Esophagus muscularis mucosa (tissue), 4 donors: ENCODE data around the gene RUNX1. TPM values are rescaled to one million over a fixed set of nuclear protein-coding genes. Genes with fewer than 3 reads are reported as not detected.

Experiments used
- DNase-seq: peaks from one replicate; pipeline ENCODE4 v3.0.0-alpha.2; 2017; ENCODE audit errors: extremely low spot score
- H3K27ac ChIP-seq, 4 donors: fragments of 200-600 bp; sonication (generic); replicated peaks in 1 of 4; 1 replicate in 3 of 4; 2 replicates in 1 of 4; pipeline ENCODE4 v1.5.1; 2016 to 2019; ENCODE audit warnings: mild to moderate bottlenecking in 1 of 4
- H3K27me3 ChIP-seq, 4 donors: fragments of 200-600 bp; sonication (generic); one replicate each; pipeline versions ENCODE4 v1.5.1 to v1.6.0; 2016 to 2019
- H3K36me3 ChIP-seq, 4 donors: fragments of 200-600 bp; sonication (generic); one replicate each; pipeline ENCODE4 v1.5.1; 2016 to 2019
- H3K4me1 ChIP-seq, 4 donors: fragments of 200-600 bp; sonication (generic); one replicate each; pipeline ENCODE4 v1.5.1; 2016 to 2019
- H3K4me3 ChIP-seq, 4 donors: fragments of 200-600 bp; sonication (generic); 1 replicate in 2 of 4; 2 replicates in 2 of 4; pipeline ENCODE4 v1.5.1; 2016 to 2019; ENCODE audit warnings: mild to moderate bottlenecking in 4 of 4, moderate library complexity in 1 of 4
- H3K9me3 ChIP-seq, 4 donors: fragments of 200-600 bp; sonication (generic); 1 replicate in 3 of 4; 2 replicates in 1 of 4; pipeline ENCODE4 v1.5.1; 2016 to 2019
- CTCF ChIP-seq, 3 experiments: fragments of 200-600 bp in 2 of 3; fragments of 450-650 bp in 1 of 3; sonication (generic) in 2 of 3; IDR thresholded peaks; one replicate each; pipeline ENCODE4 v1.5.1; 2017 to 2019; ENCODE audit warnings: antibody characterized with exemption in 3 of 3, mild to moderate bottlenecking in 2 of 3, moderate library complexity in 1 of 3
- EP300 ChIP-seq: sonication (generic); formaldehyde crosslinking; IDR thresholded peaks from one replicate; pipeline ENCODE4 v1.6.1; 2017; ENCODE audit warnings: antibody characterized with exemption
- POLR2A ChIP-seq: fragments of 450-650 bp; IDR thresholded peaks from one replicate; pipeline ENCODE4 v1.6.1; 2017; ENCODE audit warnings: antibody characterized with exemption, moderate library complexity, mild to moderate bottlenecking, low read depth
- POLR2AphosphoS5 ChIP-seq, 2 donors: sonication (generic); formaldehyde crosslinking; IDR thresholded peaks; one replicate each; pipeline ENCODE4 v1.6.1; 2017; ENCODE audit warnings: antibody characterized with exemption in 2 of 2
- WGBS: methylation state at CpG from one replicate; pipeline ENCODE4 v1.1.5; 2018; 5-methylcytosine and 5-hydroxymethylcytosine counted together
- intact Hi-C: fragments of 100-400 bp; cut with DNase I; formaldehyde crosslinking; loops from one replicate; pipeline ENCODE4 v1.15.1; 2023
- total RNA-seq, 4 donors: library from RNA; depleted of rRNA; stranded (reverse); fragments of >200 nt; gene quantifications; one replicate each; pipeline versions ENCODE4 v1.1.0 to v1.2.1, GENCODE V29; 2016

RUNX1 gene
- total RNA-seq, 4 donors from 2014 or later = 3.7 to 10.9 (median 5.6) TPM

DNA sequence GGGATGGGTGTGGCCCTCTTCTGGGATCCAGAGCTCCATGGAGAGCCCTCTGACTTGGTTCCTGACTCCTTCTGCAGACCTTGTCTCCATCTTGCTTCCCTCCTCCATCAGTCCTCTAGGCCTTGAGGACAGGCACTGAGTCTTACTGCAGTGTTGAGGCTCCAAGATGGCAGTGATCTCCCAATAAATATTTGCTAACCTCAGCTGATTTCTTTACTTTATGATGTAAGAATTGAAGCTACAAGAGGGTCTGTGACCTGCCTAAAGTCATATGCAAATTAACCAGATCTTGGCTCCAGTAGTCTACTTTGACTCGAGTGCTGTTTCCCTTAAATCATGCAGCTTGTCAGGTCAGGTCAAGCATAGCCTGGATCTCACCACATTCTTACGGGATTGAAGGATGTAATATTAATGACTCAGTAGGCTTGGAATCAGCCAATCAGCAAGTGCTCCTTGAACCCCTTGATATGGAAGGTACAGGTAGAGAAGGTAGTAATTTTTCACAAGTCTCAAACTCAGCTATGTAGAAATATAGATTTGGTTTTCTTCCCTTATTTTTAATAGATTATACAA, 287.3 kb downstream of the RUNX1 start:
- DNase-seq = no peak
- no peaks in the 10 kb centered on the region for H3K36me3 ChIP-seq
- no peak overlapping the region for H3K27ac ChIP-seq
- no peak for TF ChIP-seq POLR2A
- no peak for TF ChIP-seq POLR2AphosphoS5 (IDR thresholded peaks at IDR 0.05)
- no peak for TF ChIP-seq EP300
- TF ChIP-seq CTCF (IDR thresholded peaks at IDR 0.05) = no peak
- no peaks in the 10 kb centered on the region for H3K4me1 ChIP-seq
- WGBS = 77% methylated on average over 2 of the region's 2 CpGs
- intact Hi-C loops = no loop called here
- H3K9me3 ChIP-seq = peaks cover 0 to 8% (median 3%) of the 10 kb centered on the region in 4 donors
- peaks cover 0 to 6% (median 0%) of the 10 kb centered on the region in 4 donors for H3K27me3 ChIP-seq
- no peak overlapping the region for H3K4me3 ChIP-seq

- WGBS = 75% methylated on average over 19 of the region's 19 CpGs
- intact Hi-C loops = no loop called here
- no peaks in the 10 kb centered on the region for H3K9me3 ChIP-seq
- no peak for TF ChIP-seq CTCF (IDR thresholded peaks at IDR 0.05)
- no peak for TF ChIP-seq POLR2AphosphoS5 (IDR thresholded peaks at IDR 0.05)
- no peak for TF ChIP-seq POLR2A
- no peak for TF ChIP-seq EP300
- peaks cover 0 to 27% (median 0%) of the 10 kb centered on the region in 4 donors for H3K27me3 ChIP-seq
- H3K4me3 ChIP-seq = no peak overlapping the region
- no peaks in the 10 kb centered on the region for H3K36me3 ChIP-seq
- H3K4me1 ChIP-seq = no peaks in the 10 kb centered on the region
- no peak overlapping the region for H3K27ac ChIP-seq
- DNase-seq = no peak
Observed at GRCh38 chr21:34754690-34755647, 294.1 kb downstream of the RUNX1 start.

DNA sequence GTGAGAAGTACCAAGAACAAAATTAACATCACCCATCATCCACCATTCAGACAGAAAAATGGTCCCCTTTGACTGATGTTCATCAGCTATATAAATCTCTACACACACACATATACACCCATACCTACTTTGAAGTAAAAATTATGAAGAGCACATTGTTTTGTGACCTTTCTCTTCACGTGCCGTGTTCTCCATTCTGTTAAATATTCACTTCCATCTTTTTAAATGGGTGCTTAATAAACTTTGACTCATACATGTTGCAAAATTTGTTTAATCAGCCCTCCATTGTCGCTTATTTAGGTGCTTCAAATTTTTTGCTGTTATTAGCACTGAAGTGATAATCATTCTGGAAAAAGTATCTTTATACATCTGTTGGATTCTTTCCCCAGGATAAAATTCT, 300.2 kb downstream of the RUNX1 start:
- Histone ChIP-seq H3K27ac (no peak overlapping the region), H3K4me3 (no peak overlapping the region), H3K36me3 (no peaks in the 10 kb centered on the region), H3K4me1 (peaks cover 0 to 11% (median 11%) of the 10 kb centered on the region in 4 donors), H3K27me3 (peaks cover 0 to 22% (median 0%) of the 10 kb centered on the region in 4 donors), H3K9me3 (no peaks in the 10 kb centered on the region)
- 73% methylated on average over 3 of the region's 3 CpGs for WGBS
- intact Hi-C loops = loop anchor here (5.0 kb wide), 3 partner anchors 138 to 1093 kb away; no protein-coding TSS in a partner anchor
- no peak for DNase-seq
- TF ChIP-seq EP300 = no peak
- TF ChIP-seq CTCF (IDR thresholded peaks at IDR 0.05) = no peak
- no peak for TF ChIP-seq POLR2A
- TF ChIP-seq POLR2AphosphoS5 (IDR thresholded peaks at IDR 0.05) = no peak

GRCh38 chr21:34745557-34746255, 303.4 kb downstream of the RUNX1 start:
- peak overlapping the region in 1 of 4 donors; percentile 23 for H3K4me3 ChIP-seq
- peak; percentile 75 to 91 (median 81) for TF ChIP-seq CTCF (IDR thresholded peaks at IDR 0.05)
- TF ChIP-seq POLR2A = no peak
- TF ChIP-seq EP300 = no peak
- peak in 1 of 2 donors; percentile 21 for TF ChIP-seq POLR2AphosphoS5 (IDR thresholded peaks at IDR 0.05)
- H3K36me3 ChIP-seq = no peaks in the 10 kb centered on the region
- H3K9me3 ChIP-seq = no peaks in the 10 kb centered on the region
- DNase-seq = no peak
- H3K27me3 ChIP-seq = peaks cover 0 to 32% (median 0%) of the 10 kb centered on the region in 4 donors
- WGBS = 36% methylated on average over 16 of the region's 21 CpGs
- H3K4me1 ChIP-seq = peaks cover 0 to 11% (median 11%) of the 10 kb centered on the region in 4 donors
- intact Hi-C loops = loop anchor here (2.0 to 5.0 kb wide), 5 partner anchors 142 to 1283 kb away; no protein-coding TSS in a partner anchor
- H3K27ac ChIP-seq = no peak overlapping the region
